IMR-90 (cell line): ENCODE results near the gene SRRM2. TPM values are rescaled to one million over a fixed set of nuclear protein-coding genes. Genes with fewer than 3 reads are reported as not detected.

Experiments
- ATAC-seq: fragments of 200-7000 bp; cut with Tn5 transposase; 2 replicates; pipeline ENCODE4 v1.9.1; 2020; ENCODE audit warnings: low read depth, mild to moderate bottlenecking, moderate library complexity
- BruUV-seq: library from RNA; stranded (reverse); fragments of 400-500 nt; replicated peaks from 2 replicates; lab custom pipeline; 2021; lab: Mats Ljungman, UMichigan
- CTCF ChIA-PET: fragments of 300-600 bp; formaldehyde crosslinking; extraction: SDS; loops from one replicate; lab custom pipeline; 2021; ENCODE audit warnings: antibody characterized with exemption; lab: Yijun Ruan, JAX
- POLR2A ChIA-PET: fragments of 300-600 bp; sonication (Branson Sonifier 250); formaldehyde crosslinking; loops from one replicate; lab custom pipeline; 2022; ENCODE audit warnings: antibody characterized with exemption; ENCODE audit not compliant: unreplicated experiment; lab: Charles Lee
- DNase-seq: peaks from one replicate; pipeline ENCODE4 v3.0.0; 2013
- H2AFZ ChIP-seq: replicated peaks from 2 replicates; pipeline ENCODE3; 2013; ENCODE audit warnings: low read length, mild to moderate bottlenecking; ENCODE audit not compliant: poor library complexity
- H2AK5ac ChIP-seq: 2 replicates; pipeline ENCODE4 v1.6.1; 2013; ENCODE audit warnings: low read depth, low read length, inconsistent platforms
- H2AK9ac ChIP-seq: replicated peaks from 2 replicates; pipeline ENCODE3; 2013; ENCODE audit warnings: mild to moderate bottlenecking, low read depth, low read length, moderate library complexity; ENCODE audit not compliant: poor library complexity
- H2BK120ac ChIP-seq: 2 replicates; pipeline ENCODE4 v1.6.1; 2013; ENCODE audit warnings: low read depth, low read length, inconsistent platforms
- H2BK15ac ChIP-seq: 3 replicates; pipeline ENCODE4 v1.6.1; 2013; ENCODE audit warnings: low read depth, low read length, inconsistent platforms
- H2BK20ac ChIP-seq: 2 replicates; pipeline ENCODE4 v1.6.1; 2013; ENCODE audit warnings: low read depth, mild to moderate bottlenecking, inconsistent platforms, low read length, moderate library complexity
- H2BK5ac ChIP-seq: 2 replicates; pipeline ENCODE4 v1.6.1; 2013; ENCODE audit warnings: mild to moderate bottlenecking, low read depth, low read length, inconsistent platforms; ENCODE audit not compliant: poor library complexity, severe bottlenecking
- H3K14ac ChIP-seq: replicated peaks from 2 replicates; pipeline ENCODE4 v1.6.1; 2013; ENCODE audit warnings: low read depth, low read length, inconsistent platforms
- H3K18ac ChIP-seq: 2 replicates; pipeline ENCODE4 v1.6.1; 2013; ENCODE audit warnings: low read depth, low read length, control low read depth
- H3K23ac ChIP-seq: 2 replicates; pipeline ENCODE4 v1.6.1; 2013; ENCODE audit warnings: low read depth, low read length, inconsistent platforms
- H3K27ac ChIP-seq: 2 replicates; pipeline ENCODE4 v1.5.1; 2013; ENCODE audit warnings: mild to moderate bottlenecking, control low read depth, low read length; ENCODE audit not compliant: insufficient read depth
- H3K27me3 ChIP-seq: 2 replicates; pipeline ENCODE4 v1.6.1; 2013; ENCODE audit warnings: low read length; ENCODE audit not compliant: control insufficient read depth, insufficient read depth
- H3K36me3 ChIP-seq: 2 replicates; pipeline ENCODE4 v1.6.1; 2013; ENCODE audit warnings: low read length, mixed read lengths; ENCODE audit not compliant: control insufficient read depth, insufficient read depth
- H3K4ac ChIP-seq: 2 replicates; pipeline ENCODE4 v1.6.1; 2013; ENCODE audit warnings: low read depth, low read length, inconsistent platforms
- H3K4me1 ChIP-seq: 2 replicates; pipeline ENCODE4 v1.6.1; 2013; ENCODE audit warnings: low read length, mixed read lengths; ENCODE audit not compliant: control insufficient read depth, insufficient read depth
- H3K4me2 ChIP-seq: 2 replicates; pipeline ENCODE4 v1.6.1; 2013; ENCODE audit warnings: low read depth, mild to moderate bottlenecking, control low read depth, low read length, moderate library complexity
- H3K4me3 ChIP-seq: 2 replicates; pipeline ENCODE4 v1.5.1; 2013; ENCODE audit warnings: low read depth, mild to moderate bottlenecking, control low read depth, low read length, moderate library complexity; ENCODE audit not compliant: insufficient read depth
- H3K56ac ChIP-seq: 2 replicates; pipeline ENCODE4 v1.6.1; 2013; ENCODE audit warnings: low read length, inconsistent platforms; ENCODE audit not compliant: insufficient read depth; ENCODE audit errors: extremely low read depth
- H3K79me1 ChIP-seq, 2 experiments: 2 replicates each; pipeline ENCODE4 v1.6.1; 2013; ENCODE audit warnings: low read length in 2 of 2, inconsistent platforms in 1 of 2, low read depth in 1 of 2
- H3K9ac ChIP-seq: 2 replicates; pipeline ENCODE4 v1.6.1; 2013; ENCODE audit warnings: low read depth, low read length, control low read depth
- H3K9me1 ChIP-seq: 2 replicates; pipeline ENCODE4 v1.6.1; 2013; ENCODE audit warnings: low read length, inconsistent platforms; ENCODE audit not compliant: insufficient read depth
- H3K9me3 ChIP-seq: 2 replicates; pipeline ENCODE4 v1.6.1; 2013; ENCODE audit warnings: low read length; ENCODE audit not compliant: control insufficient read depth, insufficient read depth
- H4K20me1 ChIP-seq: 2 replicates; pipeline ENCODE4 v1.6.1; 2013; ENCODE audit warnings: low read length, inconsistent platforms; ENCODE audit not compliant: insufficient read depth
- H4K5ac ChIP-seq: 2 replicates; pipeline ENCODE4 v1.6.1; 2013; ENCODE audit warnings: mild to moderate bottlenecking, low read depth, low read length, control low read depth
- H4K8ac ChIP-seq, 2 experiments: 2 replicates each; pipeline ENCODE4 v1.6.1; 2013; ENCODE audit warnings: low read depth in 2 of 2, low read length in 2 of 2, control low read depth in 1 of 2, inconsistent platforms in 1 of 2
- H4K91ac ChIP-seq: 2 replicates; pipeline ENCODE4 v1.6.1; 2013; ENCODE audit warnings: low read depth, low read length, inconsistent platforms; ENCODE audit not compliant: insufficient read depth
- MAFK ChIP-seq: IDR thresholded peaks from 2 replicates; pipeline ENCODE4 v1.6.1; 2012; ENCODE audit warnings: low read depth, low read length, improper control_type of control experiment
- WGBS, 2 experiments: methylation state at CpG; one replicate each; pipeline versions ENCODE4 v1.1.5 to v1.1.7; 2013; ENCODE audit warnings: missing lambda C conversion rate in 2 of 2; ENCODE audit not compliant: insufficient read length in 1 of 2; ENCODE audit errors: extremely low coverage in 2 of 2; 5-methylcytosine and 5-hydroxymethylcytosine counted together
- dilution Hi-C: fragments of 300-500 bp; cut with HindIII; formaldehyde crosslinking; loops from one replicate; pipeline ENCODE4 v1.14.3; 2018; ENCODE audit warnings: low sequenced_read_pairs; ENCODE audit not compliant: unreplicated experiment
- in situ Hi-C: fragments of 300-500 bp; cut with MboI; formaldehyde crosslinking; loops from 3 replicates; pipeline ENCODE4 v1.14.3; 2019; ENCODE audit warnings: low sequenced_read_pairs, inconsistent platforms, mixed read lengths
- intact Hi-C: fragments of 100-400 bp; cut with micrococcal nuclease; formaldehyde crosslinking; loops from 2 replicates; pipeline ENCODE4 v1.10.0; 2022
- polyA plus RNA-seq, 3 experiments: library from polyadenylated mRNA; depleted of rRNA; stranded (reverse); fragments of >200 nt; gene quantifications; 2 replicates each; pipeline ENCODE4 v1.2.3, GENCODE V29; 2012; ENCODE audit warnings: low replicate concordance in 1 of 3
- total RNA-seq: library from RNA; depleted of rRNA; stranded (reverse); fragments of >200 nt; gene quantifications from 2 replicates; pipeline ENCODE4 v1.2.3, GENCODE V29; 2012

Gene SRRM2
- total and polyA plus RNA-seq, 2 of the 4 experiments (the other 2 are of a cell fraction), result 20.3 to 300 TPM

DNA sequence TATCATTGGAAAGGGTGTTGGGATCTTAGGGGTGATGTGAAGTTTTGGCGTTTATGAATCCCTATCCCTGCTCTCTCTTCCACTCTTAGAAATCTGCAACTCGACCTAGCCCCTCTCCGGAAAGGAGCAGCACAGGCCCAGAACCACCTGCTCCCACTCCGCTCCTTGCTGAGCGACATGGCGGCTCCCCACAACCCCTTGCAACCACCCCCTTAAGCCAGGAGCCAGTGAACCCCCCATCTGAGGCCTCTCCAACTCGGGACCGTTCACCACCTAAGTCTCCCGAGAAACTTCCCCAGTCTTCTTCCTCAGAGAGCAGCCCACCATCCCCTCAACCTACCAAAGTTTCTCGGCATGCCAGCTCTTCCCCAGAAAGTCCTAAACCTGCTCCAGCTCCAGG, 9.0 kb downstream of the SRRM2 start:
- Histone ChIP-seq H2AK9ac (no peak overlapping the region), H3K27me3 (no peaks in the 10 kb centered on the region), H3K4me2 (no peak overlapping the region), H2BK120ac (no peak overlapping the region), H4K91ac (no peak overlapping the region), H2BK20ac (no peak overlapping the region), H2AK5ac (no peak overlapping the region), H3K9me3 (no peaks in the 10 kb centered on the region; the same call in 1 of the 2 replicates), H3K23ac (no peak overlapping the region), H3K27ac (no peak overlapping the region), H2AFZ (no peak overlapping the region), H4K8ac (no peak overlapping the region), H3K4ac (no peak overlapping the region), H3K36me3 (peaks cover 86% of the 10 kb centered on the region), H4K20me1 (peaks cover 81% of the 10 kb centered on the region), H3K14ac (no peak overlapping the region), H3K79me1 (peaks cover 55 to 91% of the 10 kb centered on the region in 2 experiments), H3K4me3 (no peak overlapping the region), H2BK5ac (no peak overlapping the region), H3K18ac (no peak overlapping the region), H3K9ac (no peak overlapping the region), H4K5ac (no peak overlapping the region), H3K4me1 (no peaks in the 10 kb centered on the region), H3K9me1 (peaks cover 6% of the 10 kb centered on the region), H2BK15ac (no peak overlapping the region), H3K56ac (no peak overlapping the region)
- no peak for TF ChIP-seq MAFK
- DNase-seq, result no peak
- no peak for ATAC-seq
- BruUV-seq, result no TSS peak
- dilution Hi-C loops, result no loop called here
- intact Hi-C loops, result no loop called here
- in situ Hi-C loops, result no loop called here
- 100% methylated on average over 7 of the region's 10 CpGs; no CpG with 5 or more reads in 1 of the 2 experiments for WGBS, 2 experiments
- CTCF ChIA-PET, result no interaction called here
- POLR2A ChIA-PET, result no interaction called here
